Neural progenitor cell (in vitro differentiated cells): ENCODE data around the gene GPR135. TPM values are rescaled to one million over a fixed set of nuclear protein-coding genes. Genes with fewer than 3 reads are reported as not detected.

ENCODE experiments used
- DNase-seq: peaks from one replicate; pipeline ENCODE4 v3.0.0-alpha.2; 2016; ENCODE audit warnings: low spot score
- H2AFZ ChIP-seq: fragments of 200-600 bp; sonication (generic); replicated peaks from 2 replicates; pipeline ENCODE4 v1.6.1; 2016; ENCODE audit warnings: antibody characterized with exemption
- H3F3A ChIP-seq: fragments of 200-600 bp; sonication (generic); 2 replicates; pipeline ENCODE4 v1.6.1; 2016; ENCODE audit warnings: antibody characterized with exemption, low read depth
- H3K27ac ChIP-seq: fragments of 200-600 bp; sonication (generic); 2 replicates; pipeline ENCODE4 v1.5.1; 2016; ENCODE audit warnings: mild to moderate bottlenecking
- H3K27me3 ChIP-seq: fragments of 200-600 bp; sonication (generic); 2 replicates; pipeline ENCODE4 v1.6.1; 2016; ENCODE audit warnings: mild to moderate bottlenecking, moderate library complexity
- H3K36me3 ChIP-seq: fragments of 200-600 bp; sonication (generic); 2 replicates; pipeline ENCODE4 v1.5.1; 2016
- H3K4me1 ChIP-seq: fragments of 200-600 bp; sonication (generic); 2 replicates; pipeline ENCODE4 v1.6.1; 2016; ENCODE audit warnings: mixed run types
- H3K4me2 ChIP-seq: fragments of 200-600 bp; sonication (generic); 2 replicates; pipeline ENCODE4 v1.6.1; 2016
- H3K4me3 ChIP-seq: fragments of 200-600 bp; sonication (generic); 2 replicates; pipeline ENCODE4 v1.5.1; 2016
- H3K79me2 ChIP-seq: fragments of 200-600 bp; sonication (generic); 2 replicates; pipeline ENCODE4 v1.6.1; 2016; ENCODE audit warnings: low read depth
- H3K9ac ChIP-seq: fragments of 200-600 bp; sonication (generic); 2 replicates; pipeline ENCODE4 v1.6.1; 2016
- H3K9me3 ChIP-seq: fragments of 200-600 bp; sonication (generic); 2 replicates; pipeline ENCODE4 v1.5.1; 2016; ENCODE audit warnings: low read depth
- H4K20me1 ChIP-seq: fragments of 200-600 bp; sonication (generic); 2 replicates; pipeline ENCODE4 v1.6.1; 2016; ENCODE audit warnings: low read depth
- H3K27ac Mint-ChIP-seq: 3 replicates; pipeline ENCODE4 v1.8.0; 2021; ENCODE audit warnings: mixed read lengths
- H3K27me3 Mint-ChIP-seq: 2 replicates; pipeline ENCODE4 v1.8.0; 2022; ENCODE audit warnings: low read depth, mild to moderate bottlenecking, inconsistent platforms, moderate library complexity, mixed read lengths; ENCODE audit not compliant: insufficient read depth
- H3K36me3 Mint-ChIP-seq: 3 replicates; pipeline ENCODE4 v1.8.0; 2021; ENCODE audit warnings: mixed read lengths
- H3K4me1 Mint-ChIP-seq: 3 replicates; pipeline ENCODE4 v1.8.0; 2021; ENCODE audit warnings: mixed read lengths
- H3K4me3 Mint-ChIP-seq: 3 replicates; pipeline ENCODE4 v1.8.0; 2021; ENCODE audit warnings: mild to moderate bottlenecking, moderate library complexity, mixed read lengths
- H3K9me3 Mint-ChIP-seq: 3 replicates; pipeline ENCODE4 v1.8.0; 2020; ENCODE audit warnings: mixed read lengths
- CTCF ChIP-seq: fragments of 200-600 bp; sonication (generic); IDR thresholded peaks from 2 replicates; pipeline ENCODE4 v1.5.1; 2017; ENCODE audit warnings: antibody characterized with exemption, mild to moderate bottlenecking
- EZH2 ChIP-seq: fragments of 200-600 bp; sonication (generic); IDR thresholded peaks from 2 replicates; pipeline ENCODE4 v1.6.1; 2017; ENCODE audit warnings: antibody characterized with exemption, mild to moderate bottlenecking, moderate library complexity
- EZH2phosphoT487 ChIP-seq: fragments of 200-600 bp; sonication (generic); IDR thresholded peaks from 2 replicates; pipeline ENCODE4 v1.6.1; 2017; ENCODE audit warnings: antibody characterized with exemption
- total RNA-seq: library from RNA; depleted of rRNA; stranded (reverse); fragments of >200 nt; gene quantifications from 2 replicates; pipeline ENCODE4 v1.2.3, GENCODE V29; 2015; ENCODE audit warnings: low replicate concordance

Gene GPR135
- total RNA-seq, 1 donor from 2014 or later, result 3.1 TPM

GRCh38 chr14:59510001-59510400, 44.8 kb upstream of the GPR135 start:
- no peak overlapping the region for H3K4me3 Mint-ChIP-seq

GRCh38 chr14:59509101-59509500, 43.9 kb upstream of the GPR135 start:
- H4K20me1 ChIP-seq, result no peaks in the 10 kb centered on the region
- DNase-seq, result no peak
- H2AFZ ChIP-seq, result no peak overlapping the region
- H3K27ac ChIP-seq, result no peak overlapping the region
- no peaks in the 10 kb centered on the region for H3K27me3 ChIP-seq
- peaks cover 14% of the 10 kb centered on the region for H3K4me1 Mint-ChIP-seq
- H3K79me2 ChIP-seq, result no peaks in the 10 kb centered on the region
- H3K9ac ChIP-seq, result no peak overlapping the region
- peaks cover 12% of the 10 kb centered on the region for H3K4me1 ChIP-seq
- H3K27me3 Mint-ChIP-seq, result peaks cover 6% of the 10 kb centered on the region
- H3K9me3 Mint-ChIP-seq, result peaks cover 6% of the 10 kb centered on the region
- no peak for TF ChIP-seq CTCF
- no peak for TF ChIP-seq EZH2
- peaks cover 22% of the 10 kb centered on the region for H3F3A ChIP-seq
- H3K9me3 ChIP-seq, result no peaks in the 10 kb centered on the region
- no peak overlapping the region for H3K4me2 ChIP-seq
- H3K4me3 Mint-ChIP-seq, result no peak overlapping the region
- peaks cover 4% of the 10 kb centered on the region for H3K36me3 ChIP-seq
- H3K36me3 Mint-ChIP-seq, result peaks cover 3% of the 10 kb centered on the region
- no peak overlapping the region for H3K4me3 ChIP-seq
- H3K27ac Mint-ChIP-seq, result no peak overlapping the region

More at GRCh38 chr14:59510001-59510400, 44.8 kb upstream of the GPR135 start:
- H3K27me3 Mint-ChIP-seq, result peaks cover 6% of the 10 kb centered on the region
- Histone ChIP-seq H2AFZ (no peak overlapping the region), H3K9ac (no peak overlapping the region), H4K20me1 (no peaks in the 10 kb centered on the region), H3K4me3 (no peak overlapping the region), H3K27me3 (no peaks in the 10 kb centered on the region), H3F3A (peaks cover 22% of the 10 kb centered on the region), H3K27ac (no peak overlapping the region), H3K9me3 (no peaks in the 10 kb centered on the region), H3K36me3 (no peaks in the 10 kb centered on the region), H3K4me1 (peaks cover 12% of the 10 kb centered on the region), H3K79me2 (no peaks in the 10 kb centered on the region), H3K4me2 (no peak overlapping the region)
- DNase-seq, result no peak
- peaks cover 8% of the 10 kb centered on the region for H3K9me3 Mint-ChIP-seq
- no peak overlapping the region for H3K27ac Mint-ChIP-seq
- peaks cover 14% of the 10 kb centered on the region for H3K4me1 Mint-ChIP-seq
- peaks cover 3% of the 10 kb centered on the region for H3K36me3 Mint-ChIP-seq
- TF ChIP-seq EZH2 (no peak), CTCF (no peak), EZH2phosphoT487 (no peak)

DNA sequence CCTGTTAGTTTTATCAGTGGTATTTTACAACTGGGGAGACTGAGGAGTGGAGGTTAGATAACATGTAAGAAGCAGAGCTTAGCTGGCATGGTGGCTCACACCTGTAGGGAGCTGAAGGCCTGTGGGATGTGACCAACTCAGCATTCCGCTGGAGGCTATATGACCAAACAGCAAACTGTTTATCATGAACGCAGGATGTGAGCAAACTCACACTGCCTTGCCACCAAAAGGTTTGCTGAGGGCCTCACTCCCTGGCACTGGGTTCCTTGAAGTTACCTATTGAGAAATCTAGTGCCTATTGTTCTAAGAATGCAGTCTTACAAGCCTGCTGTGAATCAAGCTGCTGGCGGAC, 42.5 kb upstream of the GPR135 start:
- peaks cover 11% of the 10 kb centered on the region for H3K4me1 Mint-ChIP-seq
- peaks cover under 1% of the 10 kb centered on the region for H3K9me3 Mint-ChIP-seq
- Histone ChIP-seq H3F3A (peaks cover 21% of the 10 kb centered on the region), H3K4me3 (no peak overlapping the region), H2AFZ (no peak overlapping the region), H4K20me1 (no peaks in the 10 kb centered on the region), H3K27ac (no peak overlapping the region), H3K4me2 (no peak overlapping the region), H3K36me3 (peaks cover 8% of the 10 kb centered on the region), H3K4me1 (peaks cover 12% of the 10 kb centered on the region), H3K9me3 (no peaks in the 10 kb centered on the region), H3K27me3 (no peaks in the 10 kb centered on the region), H3K9ac (no peak overlapping the region), H3K79me2 (no peaks in the 10 kb centered on the region)
- no peak overlapping the region for H3K27ac Mint-ChIP-seq
- no peak overlapping the region for H3K4me3 Mint-ChIP-seq
- H3K27me3 Mint-ChIP-seq, result peaks cover 6% of the 10 kb centered on the region
- no peak for DNase-seq
- TF ChIP-seq EZH2, result no peak
- H3K36me3 Mint-ChIP-seq, result no peaks in the 10 kb centered on the region

DNA sequence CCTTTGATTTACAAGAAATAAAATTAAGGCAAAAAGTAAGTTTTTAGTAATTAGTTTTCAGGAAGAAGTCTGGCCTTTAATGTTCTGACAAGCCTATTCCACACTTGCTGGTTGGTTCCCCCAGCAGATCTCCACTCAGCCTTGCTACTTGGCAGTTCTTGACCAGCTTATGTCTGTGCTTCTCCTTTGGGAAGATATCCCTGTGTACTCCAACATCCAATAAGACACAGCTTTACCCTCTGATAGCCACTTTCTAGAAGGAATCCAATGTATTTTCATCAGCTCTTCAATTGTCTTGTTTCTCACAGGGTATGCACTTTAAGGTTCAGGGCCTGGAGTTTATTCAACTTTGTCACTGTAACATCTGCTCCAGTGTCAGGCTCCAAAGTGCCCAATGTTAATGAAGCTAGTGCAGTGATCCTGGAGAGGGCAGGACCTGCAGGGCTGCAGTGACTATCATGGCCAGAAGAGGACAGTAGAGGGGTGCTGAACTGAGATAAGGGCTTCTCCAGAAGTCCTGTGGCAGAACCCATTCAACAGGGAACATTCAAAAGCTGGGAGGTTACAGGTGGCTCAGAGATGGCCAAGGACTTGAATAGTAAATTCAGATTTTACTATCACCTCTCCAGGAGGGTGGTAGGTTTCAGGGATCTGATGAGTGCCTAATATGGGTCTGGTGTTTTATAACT, 42.0 kb upstream of the GPR135 start:
- Mint-ChIP-seq H3K9me3 (no peaks in the 10 kb centered on the region), H3K4me3 (no peak overlapping the region), H3K27ac (no peak overlapping the region), H3K36me3 (no peaks in the 10 kb centered on the region), H3K27me3 (peaks cover 6% of the 10 kb centered on the region), H3K4me1 (peaks cover 8% of the 10 kb centered on the region)
- no peaks in the 10 kb centered on the region for H4K20me1 ChIP-seq
- H3K79me2 ChIP-seq, result no peaks in the 10 kb centered on the region
- TF ChIP-seq EZH2 (no peak), CTCF (peak; percentile 95)
- DNase-seq, result peak; percentile 79
- no peak overlapping the region for H2AFZ ChIP-seq
- H3K27ac ChIP-seq, result no peak overlapping the region
- H3F3A ChIP-seq, result peaks cover 16% of the 10 kb centered on the region
- H3K4me1 ChIP-seq, result peaks cover 8% of the 10 kb centered on the region
- H3K4me3 ChIP-seq, result no peak overlapping the region
- no peaks in the 10 kb centered on the region for H3K27me3 ChIP-seq
- peaks cover 8% of the 10 kb centered on the region for H3K36me3 ChIP-seq
- no peaks in the 10 kb centered on the region for H3K9me3 ChIP-seq
- no peak overlapping the region for H3K4me2 ChIP-seq
- H3K9ac ChIP-seq, result no peak overlapping the region
